Liver (tissue), 3 donors: ENCODE results near the gene THSD4.

Source experiments
- ATF3 ChIP-seq: IDR thresholded peaks from 2 replicates; pipeline ENCODE4 v1.6.1; 2016; ENCODE audit warnings: antibody characterized with exemption
- CTCF ChIP-seq: fragments of 150-350 bp; IDR thresholded peaks from 2 replicates; pipeline ENCODE4 v1.5.1; 2017; ENCODE audit warnings: improper control_type of control experiment, low read depth, low read length; ENCODE audit not compliant: missing input control
- TAF1 ChIP-seq: conservative IDR thresholded peaks from 2 replicates; pipeline ENCODE4 v1.6.1; 2016; ENCODE audit warnings: antibody characterized with exemption, mild to moderate bottlenecking
- YY1 ChIP-seq: IDR thresholded peaks from 2 replicates; pipeline ENCODE4 v1.6.1; 2016; ENCODE audit warnings: antibody characterized with exemption, mild to moderate bottlenecking
- TF ChIP-seq, protein P1 (sequence below): IDR thresholded peaks from 2 replicates; pipeline ENCODE4 v1.6.1; 2016; ENCODE audit warnings: antibody characterized with exemption, mild to moderate bottlenecking
- donor health status: healthy.
- donor health status: healthy.

DNA sequence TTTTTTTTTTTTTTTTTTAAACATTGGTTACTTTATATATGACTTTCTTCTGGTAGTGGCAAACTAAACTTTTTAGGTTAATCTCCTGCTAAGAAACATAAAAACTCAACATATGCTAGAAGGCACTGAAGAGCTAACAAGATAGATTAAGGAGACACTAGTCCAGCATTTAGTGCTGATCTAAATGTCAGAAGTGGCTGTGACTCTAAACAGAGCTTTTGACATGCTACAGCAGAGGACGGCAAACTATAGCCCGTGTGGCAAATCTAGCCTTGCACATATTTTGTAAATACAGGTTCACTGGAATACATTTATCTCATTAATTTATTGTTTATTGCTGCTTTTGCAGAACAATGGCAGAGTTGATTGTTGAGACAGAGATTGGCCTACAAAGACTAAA, 715.7 kb downstream of the THSD4 start:
- no peak for TF ChIP-seq CTCF
- TF ChIP-seq ATF3 = no peak
- TF ChIP-seq YY1 = no peak
- TF ChIP-seq TAF1 = no peak
- TF ChIP-seq, protein P1, sequence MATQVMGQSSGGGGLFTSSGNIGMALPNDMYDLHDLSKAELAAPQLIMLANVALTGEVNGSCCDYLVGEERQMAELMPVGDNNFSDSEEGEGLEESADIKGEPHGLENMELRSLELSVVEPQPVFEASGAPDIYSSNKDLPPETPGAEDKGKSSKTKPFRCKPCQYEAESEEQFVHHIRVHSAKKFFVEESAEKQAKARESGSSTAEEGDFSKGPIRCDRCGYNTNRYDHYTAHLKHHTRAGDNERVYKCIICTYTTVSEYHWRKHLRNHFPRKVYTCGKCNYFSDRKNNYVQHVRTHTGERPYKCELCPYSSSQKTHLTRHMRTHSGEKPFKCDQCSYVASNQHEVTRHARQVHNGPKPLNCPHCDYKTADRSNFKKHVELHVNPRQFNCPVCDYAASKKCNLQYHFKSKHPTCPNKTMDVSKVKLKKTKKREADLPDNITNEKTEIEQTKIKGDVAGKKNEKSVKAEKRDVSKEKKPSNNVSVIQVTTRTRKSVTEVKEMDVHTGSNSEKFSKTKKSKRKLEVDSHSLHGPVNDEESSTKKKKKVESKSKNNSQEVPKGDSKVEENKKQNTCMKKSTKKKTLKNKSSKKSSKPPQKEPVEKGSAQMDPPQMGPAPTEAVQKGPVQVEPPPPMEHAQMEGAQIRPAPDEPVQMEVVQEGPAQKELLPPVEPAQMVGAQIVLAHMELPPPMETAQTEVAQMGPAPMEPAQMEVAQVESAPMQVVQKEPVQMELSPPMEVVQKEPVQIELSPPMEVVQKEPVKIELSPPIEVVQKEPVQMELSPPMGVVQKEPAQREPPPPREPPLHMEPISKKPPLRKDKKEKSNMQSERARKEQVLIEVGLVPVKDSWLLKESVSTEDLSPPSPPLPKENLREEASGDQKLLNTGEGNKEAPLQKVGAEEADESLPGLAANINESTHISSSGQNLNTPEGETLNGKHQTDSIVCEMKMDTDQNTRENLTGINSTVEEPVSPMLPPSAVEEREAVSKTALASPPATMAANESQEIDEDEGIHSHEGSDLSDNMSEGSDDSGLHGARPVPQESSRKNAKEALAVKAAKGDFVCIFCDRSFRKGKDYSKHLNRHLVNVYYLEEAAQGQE = no peak
